Epithelial cell of alveolus of lung (primary cell): Measurements from ENCODE around the gene SMCO3. TPM values are rescaled to one million over a fixed set of nuclear protein-coding genes. Genes with fewer than 3 reads are reported as not detected.

ENCODE experiments used
- total RNA-seq: library from RNA; depleted of rRNA; stranded (reverse); fragments of >200 nt; gene quantifications from 2 replicates; pipeline ENCODE4 v1.2.1, GENCODE V29; 2015

Gene SMCO3
- total RNA-seq, result under 0.01 TPM in 1 of 2 replicates, not detected in the other

GRCh38 chr12:14814014-14814413 is at the start of gene SMCO3:
Gene SMCO3 (minus strand): TSS chr12:14814182. CDS start chr12:14806680, 7,502 bp downstream.

GRCh38 chr12:14843425-14843887 is 29.5 kb upstream of the SMCO3 start, which contains the start of gene ART4:
Gene ART4 (minus strand): TSS chr12:14843526. CDS start chr12:14843113, 413 bp downstream.

GRCh38 chr12:14803011-14803829 is 10.8 kb downstream of the SMCO3 start, which contains the start of the genes C12orf60 and WBP11:
Gene C12orf60 (plus strand): TSS chr12:14803670. CDS start chr12:14822936, 19,266 bp downstream.
Gene WBP11 (minus strand): TSS chr12:14803478. CDS start chr12:14801383, 2,095 bp downstream.

Other genes starting within 250 kb of the SMCO3 start
- 2.8 and 6.6 TPM in 2 replicates for gene PLBD1, start 246.3 kb downstream of the SMCO3 start, total RNA-seq
- gene GUCY2C, start 117.6 kb downstream of the SMCO3 start, total RNA-seq, result not detected in 2 replicates
- gene WBP11, start 10.7 kb downstream of the SMCO3 start, total RNA-seq, result 21.1 and 28.7 TPM in 2 replicates
- gene C12orf60, start 10.5 kb downstream of the SMCO3 start, total RNA-seq, result 1.3 and 2.1 TPM in 2 replicates
- not detected in 2 replicates for gene ART4, start 29.3 kb upstream of the SMCO3 start, total RNA-seq
- 13.6 and 48.4 TPM in 2 replicates for gene MGP, start 71.7 kb upstream of the SMCO3 start, total RNA-seq
- gene ERP27, start 124.4 kb upstream of the SMCO3 start, total RNA-seq, result 0.26 TPM in 1 of 2 replicates, not detected in the other
- 4.0 and 23.8 TPM in 2 replicates for gene ARHGDIB, start 147.4 kb upstream of the SMCO3 start, total RNA-seq
- gene PDE6H, start 158.9 kb upstream of the SMCO3 start, total RNA-seq, result not detected in 2 replicates